ENCODE results near the gene OSGEP.

DNA sequence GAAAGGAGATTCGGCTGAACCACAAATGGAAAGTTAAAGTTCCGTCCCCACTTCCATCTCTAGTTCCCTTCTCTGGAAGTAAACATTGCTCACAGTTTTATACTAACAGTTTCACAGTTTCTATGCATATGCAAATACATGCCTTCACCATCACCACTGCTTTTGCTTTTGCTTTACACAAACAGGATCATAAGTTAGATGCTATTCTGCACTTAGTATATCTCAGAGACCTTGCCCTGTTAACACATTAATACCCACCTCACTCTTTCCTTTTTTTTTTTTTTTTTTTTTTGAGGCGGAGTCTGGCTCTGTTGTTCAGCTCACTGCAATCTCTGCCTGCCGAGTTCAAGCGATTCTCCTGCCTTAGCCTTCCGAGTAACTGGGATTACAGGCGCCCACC lies 42.2 kb downstream of the OSGEP start:
- TF ChIP-seq, protein P1, sequence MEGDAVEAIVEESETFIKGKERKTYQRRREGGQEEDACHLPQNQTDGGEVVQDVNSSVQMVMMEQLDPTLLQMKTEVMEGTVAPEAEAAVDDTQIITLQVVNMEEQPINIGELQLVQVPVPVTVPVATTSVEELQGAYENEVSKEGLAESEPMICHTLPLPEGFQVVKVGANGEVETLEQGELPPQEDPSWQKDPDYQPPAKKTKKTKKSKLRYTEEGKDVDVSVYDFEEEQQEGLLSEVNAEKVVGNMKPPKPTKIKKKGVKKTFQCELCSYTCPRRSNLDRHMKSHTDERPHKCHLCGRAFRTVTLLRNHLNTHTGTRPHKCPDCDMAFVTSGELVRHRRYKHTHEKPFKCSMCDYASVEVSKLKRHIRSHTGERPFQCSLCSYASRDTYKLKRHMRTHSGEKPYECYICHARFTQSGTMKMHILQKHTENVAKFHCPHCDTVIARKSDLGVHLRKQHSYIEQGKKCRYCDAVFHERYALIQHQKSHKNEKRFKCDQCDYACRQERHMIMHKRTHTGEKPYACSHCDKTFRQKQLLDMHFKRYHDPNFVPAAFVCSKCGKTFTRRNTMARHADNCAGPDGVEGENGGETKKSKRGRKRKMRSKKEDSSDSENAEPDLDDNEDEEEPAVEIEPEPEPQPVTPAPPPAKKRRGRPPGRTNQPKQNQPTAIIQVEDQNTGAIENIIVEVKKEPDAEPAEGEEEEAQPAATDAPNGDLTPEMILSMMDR (tag by site-specific recombination; IDR thresholded peaks at IDR 0.05): no peak
- TF ChIP-seq KLF8 (tag by site-specific recombination; IDR thresholded peaks at IDR 0.05) (no peak), ZNF239 (tag by site-specific recombination; IDR thresholded peaks at IDR 0.05) (no peak), ZNF777 (tag by site-specific recombination; IDR thresholded peaks at IDR 0.05; ENCODE audit: borderline replicate concordance) (no peak), TCF7L2 (IDR thresholded peaks at IDR 0.05; ENCODE audit: borderline replicate concordance, low read depth, low read length) (no peak), ZNF529 (tag by site-specific recombination; IDR thresholded peaks at IDR 0.05; ENCODE audit: insufficient replicate concordance) (no peak), ZNF596 (tag by site-specific recombination; IDR thresholded peaks at IDR 0.05) (no peak), ZNF670 (tag by site-specific recombination; IDR thresholded peaks at IDR 0.05; ENCODE audit: low read depth) (no peak), SETDB1 (IDR thresholded peaks at IDR 0.05; ENCODE audit: insufficient read length, low read length) (no peak)
- TF ChIP-seq, protein P2, sequence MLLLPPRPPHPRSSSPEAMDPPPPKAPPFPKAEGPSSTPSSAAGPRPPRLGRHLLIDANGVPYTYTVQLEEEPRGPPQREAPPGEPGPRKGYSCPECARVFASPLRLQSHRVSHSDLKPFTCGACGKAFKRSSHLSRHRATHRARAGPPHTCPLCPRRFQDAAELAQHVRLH (tag by site-specific recombination; IDR thresholded peaks at IDR 0.05): no peak
